HCT116 (cell line): ENCODE measurements around the gene CDK13. TPM values are rescaled to one million over a fixed set of nuclear protein-coding genes. Genes with fewer than 3 reads are reported as not detected.
"Not testable (repeated sequence)": the region's sequence is repeated elsewhere in the genome, so short reads cannot be mapped to it uniquely, and the experiment has no call there.

Experiments used
- ATAC-seq: fragments of 200-7000 bp; cut with Tn5 transposase; 2 replicates; pipeline ENCODE4 v1.9.1; 2020; ENCODE audit warnings: mild to moderate bottlenecking, moderate library complexity
- BruUV-seq: library from RNA; stranded (reverse); fragments of 400-500 nt; replicated peaks from 2 replicates; lab custom pipeline; 2021; lab: Mats Ljungman, UMichigan
- CTCF ChIA-PET: fragments of 300-600 bp; sonication (Branson Sonifier 250); formaldehyde crosslinking; loops from one replicate; lab custom pipeline; 2021; ENCODE audit warnings: antibody characterized with exemption; lab: Charles Lee
- POLR2A ChIA-PET: fragments of 300-600, 350-600 bp; sonication (Branson Sonifier 250); formaldehyde crosslinking; loops from one replicate; lab custom pipeline; 2021; ENCODE audit warnings: antibody characterized with exemption; lab: Charles Lee
- RAD21 ChIA-PET, 2 experiments: fragments of 300-600 bp; sonication (Branson Sonifier 250); formaldehyde crosslinking; loops; one replicate each; lab custom pipeline; 2023; ENCODE audit warnings: low total read pairs in 2 of 2; ENCODE audit not compliant: uncharacterized antibody in 2 of 2, unreplicated experiment in 2 of 2, low non-redundant PET in 1 of 2; lab: Charles Lee
- DNase-seq: peaks from one replicate; pipeline ENCODE4 v3.0.0-alpha.2; 2010; ENCODE audit warnings: low read depth, low spot score
- H2AFZ ChIP-seq: fragments of 200-600 bp; shearing (Covaris generic), sonication (generic); 2 replicates; pipeline ENCODE4 v1.6.1; 2017; ENCODE audit warnings: low read depth, mixed run types, mixed read lengths, antibody characterized with exemption, low read length; ENCODE audit not compliant: poor library complexity, severe bottlenecking
- H3K27ac ChIP-seq: 2 replicates; pipeline ENCODE4 v1.5.1; 2012; ENCODE audit warnings: low read depth, low read length
- H3K27me3 ChIP-seq: fragments of 200-600 bp; sonication (generic); 2 replicates; pipeline ENCODE4 v1.6.1; 2016; ENCODE audit warnings: mixed run types, low read length, mixed read lengths; ENCODE audit not compliant: insufficient read depth
- H3K36me3 ChIP-seq, 2 experiments: fragments of 200-500 bp in 1 of 2; fragments of 200-600 bp in 1 of 2; sonication (Bioruptor generic) in 1 of 2; sonication (generic) in 1 of 2; 2 replicates each; pipeline versions ENCODE4 v1.5.1 to v1.6.1; 2014 to 2016; ENCODE audit warnings: low read length in 2 of 2, inconsistent platforms in 1 of 2, mixed read lengths in 1 of 2, mixed run types in 1 of 2; ENCODE audit not compliant: insufficient read depth in 2 of 2, control insufficient read depth in 1 of 2
- H3K4me1 ChIP-seq, 2 experiments: fragments of 200-600 bp in 1 of 2; sonication (generic) in 1 of 2; 2 replicates each; pipeline versions ENCODE4 v1.5.1 to v1.6.1; 2012 to 2017; ENCODE audit warnings: low read length in 2 of 2, inconsistent platforms in 1 of 2, mild to moderate bottlenecking in 1 of 2, mixed read lengths in 1 of 2, mixed run types in 1 of 2, moderate library complexity in 1 of 2; ENCODE audit not compliant: insufficient read depth in 2 of 2, control insufficient read depth in 1 of 2
- H3K4me2 ChIP-seq: fragments of 200-600 bp; sonication (generic); 2 replicates; pipeline ENCODE4 v1.6.1; 2017; ENCODE audit warnings: mixed run types, low read length, mixed read lengths
- H3K4me3 ChIP-seq, 2 experiments: fragments of 200-600 bp in 1 of 2; sonication (generic) in 1 of 2; replicated peaks in 1 of 2; 2 replicates each; pipeline ENCODE4 v1.5.1; 2011 to 2016; ENCODE audit warnings: low read length in 2 of 2, control low read depth in 1 of 2, low read depth in 1 of 2, mild to moderate bottlenecking in 1 of 2, mixed read lengths in 1 of 2, mixed run types in 1 of 2
- H3K79me2 ChIP-seq: fragments of 200-600 bp; sonication (generic); 2 replicates; pipeline ENCODE4 v1.6.1; 2017; ENCODE audit warnings: mild to moderate bottlenecking, mixed run types, low read length, moderate library complexity, mixed read lengths; ENCODE audit not compliant: insufficient read depth
- H3K9ac ChIP-seq: fragments of 200-600 bp; sonication (generic); 2 replicates; pipeline ENCODE4 v1.6.1; 2016; ENCODE audit warnings: low read length, mixed read lengths
- H3K9me2 ChIP-seq: fragments of 200-600 bp; sonication (generic), shearing (Covaris generic); 2 replicates; pipeline ENCODE4 v1.6.1; 2017; ENCODE audit warnings: mixed run types, mild to moderate bottlenecking, moderate library complexity; ENCODE audit not compliant: insufficient read depth
- H3K9me3 ChIP-seq, 2 experiments: fragments of 200-500 bp in 1 of 2; fragments of 200-600 bp in 1 of 2; sonication (Bioruptor generic) in 1 of 2; sonication (generic) in 1 of 2; 2 replicates each; pipeline ENCODE4 v1.6.1; 2014 to 2017; ENCODE audit warnings: low read length in 2 of 2, mixed read lengths in 2 of 2, inconsistent platforms in 1 of 2, low read depth in 1 of 2, mild to moderate bottlenecking in 1 of 2, mixed run types in 1 of 2, moderate library complexity in 1 of 2; ENCODE audit not compliant: control insufficient read depth in 1 of 2, insufficient read depth in 1 of 2
- H4K20me1 ChIP-seq: fragments of 200-600 bp; sonication (generic), shearing (Covaris generic); 2 replicates; pipeline ENCODE4 v1.6.1; 2017; ENCODE audit warnings: mixed run types, mild to moderate bottlenecking, moderate library complexity; ENCODE audit not compliant: insufficient read depth
- CBX3 ChIP-seq: IDR thresholded peaks from 2 replicates; pipeline ENCODE4 v1.6.1; 2012; ENCODE audit warnings: low read depth
- CTCF ChIP-seq, 3 experiments: fragments of 200-600 bp in 1 of 3; sonication (generic) in 1 of 3; IDR thresholded peaks in 2 of 3; conservative IDR thresholded peaks in 1 of 3; 2 replicates each; pipeline ENCODE4 v1.5.1; 2012 to 2017; ENCODE audit warnings: low read depth in 2 of 3, low read length in 2 of 3, antibody characterized with exemption in 1 of 3, borderline replicate concordance in 1 of 3, control low read depth in 1 of 3, mild to moderate bottlenecking in 1 of 3, mixed read lengths in 1 of 3, mixed run types in 1 of 3, moderate library complexity in 1 of 3; ENCODE audit not compliant: insufficient read depth in 1 of 3
- EGR1 ChIP-seq: IDR thresholded peaks from 2 replicates; pipeline ENCODE4 v1.6.1; 2012; ENCODE audit warnings: low read depth
- ELF1 ChIP-seq: IDR thresholded peaks from 2 replicates; pipeline ENCODE4 v1.6.1; 2012; ENCODE audit warnings: low read depth, borderline replicate concordance
- JUND ChIP-seq: IDR thresholded peaks from 2 replicates; pipeline ENCODE4 v1.6.1; 2012
- POLR2AphosphoS5 ChIP-seq: IDR thresholded peaks from 2 replicates; pipeline ENCODE4 v1.6.1; 2011; ENCODE audit warnings: mild to moderate bottlenecking, low read depth, low read length, moderate library complexity
- SRF ChIP-seq: IDR thresholded peaks from 2 replicates; pipeline ENCODE4 v1.6.1; 2012; ENCODE audit warnings: low read depth
- ZBTB33 ChIP-seq: IDR thresholded peaks from 2 replicates; pipeline ENCODE4 v1.6.1; 2011; ENCODE audit warnings: mild to moderate bottlenecking, low read length, moderate library complexity; ENCODE audit not compliant: insufficient replicate concordance; ENCODE audit errors: extremely low read depth
- ZNF274 ChIP-seq: fragments of 200-500 bp; sonication (Bioruptor generic); IDR thresholded peaks from 2 replicates; pipeline ENCODE4 v1.6.1; 2014; ENCODE audit warnings: mild to moderate bottlenecking, low read depth, low read length, inconsistent platforms
- intact Hi-C: fragments of 100-400 bp; cut with micrococcal nuclease; formaldehyde crosslinking; loops from 2 replicates; pipeline ENCODE4 v1.10.0; 2022
- total RNA-seq: library from RNA; stranded (reverse); gene quantifications from one replicate; pipeline ENCODE4 v1.2.1, GENCODE V29; 2021; ENCODE audit not compliant: unreplicated experiment

The CDK13 gene
- total RNA-seq, 1 experiment from 2014 or later: 28.8 TPM

DNA sequence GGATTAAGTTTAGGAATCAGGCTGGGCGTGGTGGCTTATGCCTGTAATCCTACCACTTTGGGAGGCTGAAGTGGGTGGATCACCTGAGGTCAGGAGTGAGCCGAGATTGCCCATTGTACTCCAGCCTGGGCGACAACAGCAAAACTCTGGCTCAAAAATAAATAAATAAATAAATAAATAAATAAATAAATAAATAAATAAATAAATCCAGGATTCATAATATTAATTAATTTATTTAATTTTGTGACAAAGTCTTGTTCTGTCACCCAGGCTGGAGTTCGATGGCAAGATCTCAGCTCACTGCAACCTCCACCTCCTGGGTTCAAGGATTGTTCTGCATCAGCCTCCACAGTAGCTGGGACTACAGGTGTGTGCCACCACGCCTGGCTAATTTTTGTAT lies 188.9 kb downstream of the CDK13 start:
- Histone ChIP-seq H3K4me1 (peaks cover 3 to 23% of the 10 kb centered on the region in 2 experiments; a peak in 3 of 4 replicates), H4K20me1 (no peaks in the 10 kb centered on the region), H3K9me2 (no peaks in the 10 kb centered on the region)
- intact Hi-C loops: no loop called here
- ATAC-seq: no peak
- CTCF ChIA-PET: no interaction called here
- no peak for TF ChIP-seq JUND
- no peak for TF ChIP-seq EGR1
- TF ChIP-seq CTCF (IDR thresholded peaks at IDR 0.05 in 2 of 3, conservative IDR thresholded peaks at IDR 0.05 in 1 of 3; ENCODE audit: borderline replicate concordance in 1 of 3, insufficient read depth in 1 of 3, low read depth in 2 of 3, low read length in 2 of 3): no peak
- TF ChIP-seq POLR2AphosphoS5: no peak
- no peak for TF ChIP-seq SRF
- TF ChIP-seq ZNF274: no peak
- TF ChIP-seq CBX3: no peak
- TF ChIP-seq ELF1: no peak
- TF ChIP-seq ZBTB33: no peak
- TF ChIP-seq, all 23 proteins: peak for 0
- Histone ChIP-seq H2AFZ (no peak overlapping the region), H3K27ac (no peak overlapping the region), H3K79me2 (peaks cover 6% of the 10 kb centered on the region), H3K36me3 (no peaks in the 10 kb centered on the region), H3K4me2 (no peak overlapping the region), H3K27me3 (no peaks in the 10 kb centered on the region), H3K9me3 (no peaks in the 10 kb centered on the region), H3K9ac (no peak overlapping the region), H3K4me3 (no peak overlapping the region)
- POLR2A ChIA-PET: no interaction called here
- no TSS peak for BruUV-seq
- DNase-seq: no peak
- RAD21 ChIA-PET: no interaction called here

DNA sequence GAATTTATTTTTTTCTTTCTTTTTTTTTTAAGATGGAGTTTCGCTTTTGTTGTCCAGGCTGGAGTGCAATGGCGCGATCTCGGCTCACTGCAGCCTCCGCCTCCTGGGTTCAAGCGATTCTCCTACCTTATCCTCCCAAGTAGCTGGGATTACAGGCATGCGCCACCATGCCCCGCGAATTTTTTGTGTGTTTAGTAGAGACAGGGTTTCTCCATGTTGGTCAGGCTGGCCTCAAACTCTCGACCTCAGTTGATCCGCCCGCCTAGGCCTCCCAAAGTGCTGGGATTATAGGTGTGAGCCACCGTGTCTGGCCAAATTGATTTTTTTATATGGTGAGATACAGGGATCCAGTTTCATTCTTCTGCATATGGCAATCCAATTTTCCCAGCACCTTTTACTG lies 189.8 kb downstream of the CDK13 start:
- H3K27ac ChIP-seq, H3K9ac ChIP-seq, DNase-seq, intact Hi-C loops, H3K79me2 ChIP-seq, POLR2A ChIA-PET, H3K9me2 ChIP-seq, ATAC-seq, H3K27me3 ChIP-seq, BruUV-seq, CTCF ChIA-PET, H3K4me2 ChIP-seq, H3K4me3 ChIP-seq, H3K36me3 ChIP-seq, H3K9me3 ChIP-seq, RAD21 ChIA-PET, H2AFZ ChIP-seq, H4K20me1 ChIP-seq: not testable (repeated sequence)
- H3K4me1 ChIP-seq: peaks cover 3 to 23% of the 10 kb centered on the region in 2 experiments; a peak in 3 of 4 replicates
